ENCODE results near the gene CLIC3.

GRCh38 chr9:137035507-137035834 is 39.1 kb upstream of the CLIC3 start:
- TF ChIP-seq CTCF (IDR thresholded peaks at IDR 0.05) (peak; percentile 60), EZH2 (IDR thresholded peaks at IDR 0.05; ENCODE audit: borderline replicate concordance, insufficient read depth, low read depth, low read length, poor library complexity, severe bottlenecking) (no peak)

All from B cell (primary cell).